Measurements from ENCODE around the gene ZBTB46.
"Not testable (repeated sequence)": the region's sequence is repeated elsewhere in the genome, so short reads cannot be mapped to it uniquely, and the experiment has no call there.

- TF ChIP-seq, protein P1, sequence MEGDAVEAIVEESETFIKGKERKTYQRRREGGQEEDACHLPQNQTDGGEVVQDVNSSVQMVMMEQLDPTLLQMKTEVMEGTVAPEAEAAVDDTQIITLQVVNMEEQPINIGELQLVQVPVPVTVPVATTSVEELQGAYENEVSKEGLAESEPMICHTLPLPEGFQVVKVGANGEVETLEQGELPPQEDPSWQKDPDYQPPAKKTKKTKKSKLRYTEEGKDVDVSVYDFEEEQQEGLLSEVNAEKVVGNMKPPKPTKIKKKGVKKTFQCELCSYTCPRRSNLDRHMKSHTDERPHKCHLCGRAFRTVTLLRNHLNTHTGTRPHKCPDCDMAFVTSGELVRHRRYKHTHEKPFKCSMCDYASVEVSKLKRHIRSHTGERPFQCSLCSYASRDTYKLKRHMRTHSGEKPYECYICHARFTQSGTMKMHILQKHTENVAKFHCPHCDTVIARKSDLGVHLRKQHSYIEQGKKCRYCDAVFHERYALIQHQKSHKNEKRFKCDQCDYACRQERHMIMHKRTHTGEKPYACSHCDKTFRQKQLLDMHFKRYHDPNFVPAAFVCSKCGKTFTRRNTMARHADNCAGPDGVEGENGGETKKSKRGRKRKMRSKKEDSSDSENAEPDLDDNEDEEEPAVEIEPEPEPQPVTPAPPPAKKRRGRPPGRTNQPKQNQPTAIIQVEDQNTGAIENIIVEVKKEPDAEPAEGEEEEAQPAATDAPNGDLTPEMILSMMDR (IDR thresholded peaks at IDR 0.05 in 8 of 11, conservative IDR thresholded peaks at IDR 0.05 in 3 of 11) = not testable (repeated sequence)
- TF ChIP-seq POLR2AphosphoS5 (IDR thresholded peaks at IDR 0.05) = peak in 1 of 3 donors; percentile 40
- not testable (repeated sequence) for TF ChIP-seq POLR2A (IDR thresholded peaks at IDR 0.05)
Observed at GRCh38 chr20:63800411-63800810, 30.7 kb downstream of the ZBTB46 start.

Measured in spleen (tissue), 7 donors.